ENCODE measurements around the gene CCND3. TPM values are rescaled to one million over a fixed set of nuclear protein-coding genes. Genes with fewer than 3 reads are reported as not detected.

CCND3 gene
- total RNA-seq, 2 donors from 2014 or later = 382 to 466 TPM

DNA sequence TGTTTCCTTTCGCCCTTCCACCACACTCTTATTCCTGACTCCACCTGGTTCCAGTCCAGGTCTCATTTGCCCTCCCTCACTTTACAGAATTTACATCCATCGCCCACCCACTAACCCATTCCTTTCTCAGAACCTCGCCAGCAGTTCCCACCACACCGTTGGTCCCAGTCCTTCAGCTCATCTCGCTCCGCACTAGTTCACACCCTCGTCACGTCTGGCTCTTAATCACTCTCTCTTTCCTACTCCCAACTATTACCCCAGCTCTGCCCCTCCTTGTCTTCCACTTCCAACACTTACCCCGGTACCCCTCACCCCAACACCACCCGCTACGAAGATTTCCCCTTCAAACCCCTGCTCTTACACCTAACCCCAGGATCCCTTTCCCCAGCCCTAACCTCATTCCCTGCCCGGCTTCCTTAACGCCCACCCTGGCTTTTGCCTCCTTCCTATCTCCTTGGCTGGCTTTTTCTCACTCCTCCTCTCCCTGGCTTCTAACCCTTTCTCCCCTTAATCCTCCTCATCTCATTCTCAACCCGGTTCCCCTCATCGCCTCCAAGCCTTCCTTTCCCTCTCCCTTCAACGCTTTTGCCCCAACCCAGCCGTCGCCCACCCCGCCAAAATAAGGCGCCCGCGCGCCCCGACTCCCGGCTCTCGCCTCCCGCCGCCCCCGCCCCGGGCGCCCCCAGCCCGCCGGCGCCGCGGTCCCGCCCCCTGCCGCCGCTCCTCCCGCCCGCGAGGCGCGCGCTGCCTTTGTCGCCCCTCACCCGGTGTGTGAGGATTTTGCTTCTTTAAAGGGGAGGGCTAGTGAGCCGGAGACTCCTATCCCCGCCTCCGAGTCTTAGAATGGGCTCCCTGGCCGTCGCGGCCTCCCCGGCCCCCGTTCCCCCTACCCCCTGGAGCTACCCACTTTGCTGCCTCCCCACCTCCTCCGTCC lies 47.0 kb downstream of the CCND3 start:
- Mint-ChIP-seq H3K9me3 (no peaks in the 10 kb centered on the region), H3K4me1 (ENCODE audit: low read depth in 2 of 2) (peaks cover 9 to 11% of the 10 kb centered on the region in 2 donors), H3K27me3 (no peaks in the 10 kb centered on the region), H3K4me3 (no peak overlapping the region), H3K36me3 (no peaks in the 10 kb centered on the region), H3K27ac (no peak overlapping the region)
- ATAC-seq = peak; percentile 46 to 55
- DNase-seq (ENCODE audit: low spot score) = no peak

DNA sequence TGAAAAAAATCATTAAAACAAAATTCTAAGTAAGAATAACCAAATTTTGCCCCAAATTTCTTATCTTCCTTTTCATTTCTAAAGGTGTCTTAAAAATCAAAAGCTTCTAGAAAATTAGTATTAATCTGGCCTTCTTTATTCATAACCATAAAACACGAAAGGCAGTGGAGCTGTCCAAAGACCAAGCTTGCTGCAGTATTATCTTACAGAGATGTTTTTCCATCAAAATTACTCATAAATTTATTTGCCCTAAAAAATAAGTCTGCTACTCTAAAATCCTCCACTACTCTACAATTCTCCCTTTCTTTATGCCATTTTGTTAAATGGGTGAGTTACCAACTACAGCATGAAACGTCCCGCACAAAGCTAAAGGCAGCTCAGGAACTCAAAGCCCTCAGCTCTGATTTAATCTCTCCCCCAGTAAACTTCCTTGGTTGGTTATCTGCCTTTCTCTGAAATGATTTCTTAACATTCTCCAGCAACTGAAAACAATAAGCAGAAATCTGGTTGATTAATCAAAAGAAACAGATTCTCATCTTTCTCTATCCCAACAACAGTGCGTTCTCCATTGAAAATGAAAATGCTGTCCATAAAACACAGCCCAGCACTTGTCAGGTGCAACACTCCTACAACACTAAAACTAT lies 48.6 kb downstream of the CCND3 start:
- ATAC-seq = no peak
- peaks cover 9 to 11% of the 10 kb centered on the region in 2 donors for H3K4me1 Mint-ChIP-seq (ENCODE audit: low read depth in 2 of 2)

DNA sequence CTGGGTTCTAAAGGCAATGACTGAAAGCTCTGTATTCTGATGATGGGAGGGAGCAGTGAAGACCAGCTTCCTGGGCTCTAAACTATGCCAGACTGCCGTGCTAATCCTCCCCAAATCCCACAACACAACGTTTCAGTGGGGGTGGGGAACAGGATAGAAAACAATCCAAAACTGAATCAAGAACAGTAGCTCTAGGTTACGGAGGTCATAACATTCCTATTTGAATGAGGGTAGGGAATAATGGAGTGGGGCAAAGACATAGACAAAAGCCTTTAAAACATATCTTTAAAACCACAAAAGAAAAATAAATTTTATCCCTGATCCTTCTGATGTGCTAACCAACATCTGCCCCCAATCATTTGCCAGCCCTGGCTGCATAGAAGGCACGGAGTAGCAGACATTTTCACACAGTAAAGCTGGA lies 54.3 kb downstream of the CCND3 start:
- no peak for DNase-seq (ENCODE audit: low spot score)
- Mint-ChIP-seq H3K27ac (no peak overlapping the region), H3K27me3 (no peaks in the 10 kb centered on the region), H3K36me3 (no peaks in the 10 kb centered on the region), H3K4me1 (ENCODE audit: low read depth in 2 of 2) (no peaks in the 10 kb centered on the region), H3K9me3 (no peaks in the 10 kb centered on the region), H3K4me3 (no peak overlapping the region)
- ATAC-seq = no peak

More for the DNA sequence above, 48.6 kb downstream of the CCND3 start:
- Mint-ChIP-seq H3K9me3 (no peaks in the 10 kb centered on the region), H3K27ac (no peak overlapping the region), H3K4me3 (no peak overlapping the region), H3K36me3 (no peaks in the 10 kb centered on the region), H3K27me3 (no peaks in the 10 kb centered on the region)
- DNase-seq (ENCODE audit: low spot score) = no peak

DNA sequence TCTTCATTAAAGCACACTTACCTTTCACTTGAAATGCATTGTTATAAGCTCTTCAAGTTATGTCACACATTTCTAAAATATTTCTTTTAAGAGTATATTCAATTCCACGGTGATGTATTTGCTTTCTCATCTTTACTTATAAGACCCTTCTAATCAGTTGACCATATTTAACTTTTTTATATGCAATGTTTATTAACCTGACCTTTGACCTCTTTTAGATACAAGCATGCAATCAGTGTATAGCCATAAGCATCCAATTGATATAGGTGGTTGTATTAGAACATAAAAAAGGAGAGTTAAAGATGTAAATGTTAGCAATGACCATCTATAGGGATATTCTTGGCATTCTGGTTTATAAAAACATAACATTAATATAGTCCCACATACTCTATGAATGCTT lies 55.7 kb downstream of the CCND3 start:
- ATAC-seq (no peak), DNase-seq (ENCODE audit: low spot score) (no peak)
- H3K36me3 Mint-ChIP-seq = no peaks in the 10 kb centered on the region
- H3K4me1 Mint-ChIP-seq (ENCODE audit: low read depth in 2 of 2) = no peaks in the 10 kb centered on the region
- no peaks in the 10 kb centered on the region for H3K9me3 Mint-ChIP-seq
- no peak overlapping the region for H3K4me3 Mint-ChIP-seq
- no peak overlapping the region for H3K27ac Mint-ChIP-seq
- no peaks in the 10 kb centered on the region for H3K27me3 Mint-ChIP-seq

DNA sequence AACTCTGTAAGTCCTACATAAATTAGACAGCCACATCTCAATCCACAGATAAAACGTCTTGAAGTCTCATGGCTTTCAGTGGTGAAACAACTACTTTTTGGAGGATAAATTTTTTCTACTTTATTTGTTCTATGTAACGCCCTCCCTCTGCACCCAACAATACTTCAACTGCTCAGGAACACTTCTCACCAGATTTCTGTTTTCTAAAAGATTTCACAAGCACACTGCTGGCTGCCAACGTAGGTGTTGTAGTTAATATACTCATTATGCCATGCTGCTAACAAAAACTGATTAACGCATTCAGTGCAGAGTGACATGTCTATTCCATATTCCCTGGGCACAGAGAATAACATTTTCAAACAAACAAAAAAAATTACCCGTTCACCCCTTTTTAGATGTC lies 56.7 kb downstream of the CCND3 start:
- H3K9me3 Mint-ChIP-seq = no peaks in the 10 kb centered on the region
- H3K4me3 Mint-ChIP-seq = no peak overlapping the region
- H3K36me3 Mint-ChIP-seq = no peaks in the 10 kb centered on the region
- no peaks in the 10 kb centered on the region for H3K27me3 Mint-ChIP-seq
- ATAC-seq (no peak), DNase-seq (ENCODE audit: low spot score) (no peak)
- H3K4me1 Mint-ChIP-seq (ENCODE audit: low read depth in 2 of 2) = no peaks in the 10 kb centered on the region
- H3K27ac Mint-ChIP-seq = no peak overlapping the region

Other genes with a start within 250 kb of the CCND3 start
- gene TFEB, start 206.2 kb downstream of the CCND3 start, total RNA-seq = 10 to 100 TPM; 36.0 to 40.1 TPM
- gene PGC, start 194.4 kb downstream of the CCND3 start, total RNA-seq = not detected
- 1 to 10 TPM; 7.4 to 9.5 TPM for gene FRS3, start 161.9 kb downstream of the CCND3 start, total RNA-seq
- not detected for gene PRICKLE4, start 161.0 kb downstream of the CCND3 start, total RNA-seq
- gene TOMM6, start 154.1 kb downstream of the CCND3 start, total RNA-seq = 100 to 1,000 TPM; 208 to 284 TPM
- 10 to 100 TPM in 1 of 2 donors, 1 to 10 TPM in 1; 8.2 to 15.3 TPM for gene USP49, start 46.4 kb downstream of the CCND3 start, total RNA-seq
- gene MED20, start 20.7 kb downstream of the CCND3 start, total RNA-seq = 10 to 100 TPM; 25.5 to 33.0 TPM
- gene BYSL, start 20.3 kb downstream of the CCND3 start, total RNA-seq = 10 to 100 TPM; 48.3 to 73.9 TPM
- 10 to 100 TPM; 38.7 to 44.1 TPM for gene TAF8, start 108.7 kb upstream of the CCND3 start, total RNA-seq
- gene C6orf132, start 200.8 kb upstream of the CCND3 start, total RNA-seq = under 1 TPM; 0.17 to 0.42 TPM
- not detected for gene GUCA1A, start 231.6 kb upstream of the CCND3 start, total RNA-seq

All from natural killer cell treated with Interleukin-12 subunit alpha and Interleukin-12 subunit beta and Interleukin-15 and Interleukin-18, amount 100 ng/mL, for 72 hours (primary cell).